Fibroblast of lung (primary cell): ENCODE results near the gene INTS6L. TPM values are rescaled to one million over a fixed set of nuclear protein-coding genes. Genes with fewer than 3 reads are reported as not detected.

Experiments
- DNase-seq, 2 donors: peaks; one replicate each; pipeline versions ENCODE4 v3.0.0 to v3.0.0-alpha.2; 2010; ENCODE audit warnings: low read depth in 2 of 2
- H2AFZ ChIP-seq: 2 replicates; pipeline ENCODE4 v1.5.1; 2012; ENCODE audit warnings: low read length, control low read depth, inconsistent platforms
- H3K27ac ChIP-seq: 2 replicates; pipeline ENCODE4 v1.5.1; 2011; ENCODE audit warnings: low read length, control low read depth; ENCODE audit not compliant: insufficient read depth
- H3K27me3 ChIP-seq: 2 replicates; pipeline ENCODE4 v1.5.1; 2011; ENCODE audit warnings: mild to moderate bottlenecking, low read length; ENCODE audit not compliant: control insufficient read depth, insufficient read depth
- H3K36me3 ChIP-seq: 2 replicates; pipeline ENCODE4 v1.5.1; 2011; ENCODE audit warnings: low read length; ENCODE audit not compliant: control insufficient read depth, insufficient read depth
- H3K4me1 ChIP-seq: 2 replicates; pipeline ENCODE4 v1.5.1; 2011; ENCODE audit warnings: low read length; ENCODE audit not compliant: control insufficient read depth, insufficient read depth; ENCODE audit errors: extremely low read depth
- H3K4me2 ChIP-seq: 2 replicates; pipeline ENCODE4 v1.5.1; 2011; ENCODE audit warnings: low read length, control low read depth; ENCODE audit not compliant: insufficient read depth; ENCODE audit errors: extremely low read depth
- H3K4me3 ChIP-seq, 4 experiments: fragments of 200-600 bp in 1 of 4; sonication (generic) in 1 of 4; replicated peaks in 1 of 4; 2 replicates each; pipeline ENCODE4 v1.5.1; 2011 to 2016; ENCODE audit warnings: low read length in 4 of 4, low read depth in 3 of 4, mild to moderate bottlenecking in 3 of 4, control low read depth in 2 of 4, inconsistent platforms in 1 of 4, mixed read lengths in 1 of 4; ENCODE audit not compliant: insufficient read depth in 1 of 4; ENCODE audit errors: control extremely low read depth in 1 of 4
- H3K79me2 ChIP-seq: 2 replicates; pipeline ENCODE4 v1.5.1; 2012; ENCODE audit warnings: mild to moderate bottlenecking, low read length, inconsistent platforms; ENCODE audit not compliant: control insufficient read depth, insufficient read depth
- H3K9ac ChIP-seq: 2 replicates; pipeline ENCODE4 v1.5.1; 2011; ENCODE audit warnings: mild to moderate bottlenecking, low read length, control low read depth; ENCODE audit not compliant: insufficient read depth
- H3K9me3 ChIP-seq: 2 replicates; pipeline ENCODE4 v1.5.1; 2012; ENCODE audit warnings: low read depth, low read length; ENCODE audit not compliant: control insufficient read depth, insufficient read depth
- H4K20me1 ChIP-seq: 2 replicates; pipeline ENCODE4 v1.5.1; 2011; ENCODE audit warnings: low read length; ENCODE audit not compliant: control insufficient read depth, insufficient read depth; ENCODE audit errors: extremely low read depth
- CTCF ChIP-seq, 2 donors: IDR thresholded peaks in 1 of 2; conservative IDR thresholded peaks in 1 of 2; 1 replicate in 1 of 2; 2 replicates in 1 of 2; pipeline ENCODE4 v1.5.1; 2011 to 2012; ENCODE audit warnings: low read length in 2 of 2, control low read depth in 1 of 2, inconsistent platforms in 1 of 2, low read depth in 1 of 2, mild to moderate bottlenecking in 1 of 2
- EZH2 ChIP-seq: IDR thresholded peaks from 2 replicates; pipeline ENCODE4 v1.5.1; 2012; ENCODE audit warnings: low read length, control low read depth, mild to moderate bottlenecking; ENCODE audit errors: missing control alignments
- polyA plus RNA-seq, 2 donors: library from polyadenylated mRNA; depleted of rRNA in 1 of 2; stranded (reverse) in 1 of 2; unstranded in 1 of 2; fragments of >200 nt; gene quantifications; 2 replicates each; pipeline ENCODE4 v1.2.1, GENCODE V29; 2011 to 2012; ENCODE audit warnings: missing spikeins in 1 of 2
- total RNA-seq: library from RNA; depleted of rRNA; stranded (reverse); fragments of >200 nt; gene quantifications from 2 replicates; pipeline ENCODE4 v1.2.1, GENCODE V29; 2014

The INTS6L gene
- total and polyA plus RNA-seq, 2 donors (not counting 1 experiment from before 2014, with no cell fraction given): 5.1 to 5.7 TPM

- H4K20me1 ChIP-seq: no peaks in the 10 kb centered on the region
- no peak overlapping the region for H3K4me2 ChIP-seq
- no peaks in the 10 kb centered on the region for H3K4me1 ChIP-seq
- H3K9ac ChIP-seq: no peak overlapping the region
- H3K27me3 ChIP-seq: no peaks in the 10 kb centered on the region
- no peak for DNase-seq
- no peaks in the 10 kb centered on the region for H3K79me2 ChIP-seq
- H3K4me3 ChIP-seq: no peak overlapping the region
- no peak overlapping the region for H3K27ac ChIP-seq
- H3K9me3 ChIP-seq: no peaks in the 10 kb centered on the region
- H3K36me3 ChIP-seq: no peaks in the 10 kb centered on the region
- no peak overlapping the region for H2AFZ ChIP-seq
- no peak for TF ChIP-seq EZH2
- TF ChIP-seq CTCF (conservative IDR thresholded peaks at IDR 0.05 in 1 of 2, IDR thresholded peaks at IDR 0.05 in 1 of 2; ENCODE audit: low read depth in 1 of 2, low read length in 2 of 2): no peak
These were observed 16.4 kb downstream of the INTS6L start for GRCh38 chrX:135536877-135537276.

GRCh38 chrX:135541351-135541750, 20.9 kb downstream of the INTS6L start:
- H3K9me3 ChIP-seq: no peaks in the 10 kb centered on the region
- no peaks in the 10 kb centered on the region for H3K4me1 ChIP-seq
- no peaks in the 10 kb centered on the region for H3K27me3 ChIP-seq
- H3K79me2 ChIP-seq: no peaks in the 10 kb centered on the region
- no peaks in the 10 kb centered on the region for H4K20me1 ChIP-seq
- TF ChIP-seq CTCF (conservative IDR thresholded peaks at IDR 0.05 in 1 of 2, IDR thresholded peaks at IDR 0.05 in 1 of 2; ENCODE audit: low read depth in 1 of 2, low read length in 2 of 2): no peak
- no peak for TF ChIP-seq EZH2
- H3K36me3 ChIP-seq: no peaks in the 10 kb centered on the region
- no peak overlapping the region for H3K27ac ChIP-seq
- H3K4me3 ChIP-seq: no peak overlapping the region
- no peak for DNase-seq
- H3K9ac ChIP-seq: no peak overlapping the region
- no peak overlapping the region for H2AFZ ChIP-seq
- H3K4me2 ChIP-seq: no peak overlapping the region

- H3K36me3 ChIP-seq: no peaks in the 10 kb centered on the region
- H3K4me3 ChIP-seq: no peak overlapping the region
- no peaks in the 10 kb centered on the region for H3K79me2 ChIP-seq
- H3K9ac ChIP-seq: no peak overlapping the region
- H3K4me2 ChIP-seq: no peak overlapping the region
- H4K20me1 ChIP-seq: no peaks in the 10 kb centered on the region
- H3K27me3 ChIP-seq: no peaks in the 10 kb centered on the region
- H2AFZ ChIP-seq: no peak overlapping the region
- H3K27ac ChIP-seq: no peak overlapping the region
- no peaks in the 10 kb centered on the region for H3K9me3 ChIP-seq
- no peak for DNase-seq
- H3K4me1 ChIP-seq: no peaks in the 10 kb centered on the region
- TF ChIP-seq CTCF (conservative IDR thresholded peaks at IDR 0.05 in 1 of 2, IDR thresholded peaks at IDR 0.05 in 1 of 2; ENCODE audit: low read depth in 1 of 2, low read length in 2 of 2): no peak
- TF ChIP-seq EZH2: no peak
These were observed 22.7 kb downstream of the INTS6L start for GRCh38 chrX:135543172-135543571.
